IPS-20b (cell line): ENCODE results near the gene ZBTB47.

Experiments
- H3K27ac ChIP-seq: one replicate; pipeline ENCODE4 v1.5.1; 2013; ENCODE audit warnings: low read length
- H3K27me3 ChIP-seq: 2 replicates; pipeline ENCODE4 v1.6.1; 2013; ENCODE audit warnings: mild to moderate bottlenecking, low read length, inconsistent platforms; ENCODE audit not compliant: insufficient read depth
- H3K36me3 ChIP-seq: 2 replicates; pipeline ENCODE4 v1.6.1; 2013; ENCODE audit warnings: low read depth, mild to moderate bottlenecking, inconsistent platforms, low read length, moderate library complexity; ENCODE audit not compliant: insufficient read depth
- H3K4me1 ChIP-seq: 2 replicates; pipeline ENCODE4 v1.6.1; 2013; ENCODE audit warnings: mild to moderate bottlenecking, control low read depth, inconsistent platforms, low read length, moderate library complexity; ENCODE audit not compliant: insufficient read depth
- H3K4me3 ChIP-seq: 2 replicates; pipeline ENCODE4 v1.5.1; 2013; ENCODE audit warnings: mild to moderate bottlenecking, low read length, inconsistent platforms
- H3K9ac ChIP-seq: 2 replicates; pipeline ENCODE4 v1.6.1; 2013; ENCODE audit warnings: low read depth, mild to moderate bottlenecking, inconsistent platforms, low read length, moderate library complexity
- H3K9me3 ChIP-seq: 2 replicates; pipeline ENCODE4 v1.6.1; 2013; ENCODE audit warnings: mild to moderate bottlenecking, low read depth, low read length, inconsistent platforms; ENCODE audit not compliant: insufficient read depth

ZBTB47 gene

DNA sequence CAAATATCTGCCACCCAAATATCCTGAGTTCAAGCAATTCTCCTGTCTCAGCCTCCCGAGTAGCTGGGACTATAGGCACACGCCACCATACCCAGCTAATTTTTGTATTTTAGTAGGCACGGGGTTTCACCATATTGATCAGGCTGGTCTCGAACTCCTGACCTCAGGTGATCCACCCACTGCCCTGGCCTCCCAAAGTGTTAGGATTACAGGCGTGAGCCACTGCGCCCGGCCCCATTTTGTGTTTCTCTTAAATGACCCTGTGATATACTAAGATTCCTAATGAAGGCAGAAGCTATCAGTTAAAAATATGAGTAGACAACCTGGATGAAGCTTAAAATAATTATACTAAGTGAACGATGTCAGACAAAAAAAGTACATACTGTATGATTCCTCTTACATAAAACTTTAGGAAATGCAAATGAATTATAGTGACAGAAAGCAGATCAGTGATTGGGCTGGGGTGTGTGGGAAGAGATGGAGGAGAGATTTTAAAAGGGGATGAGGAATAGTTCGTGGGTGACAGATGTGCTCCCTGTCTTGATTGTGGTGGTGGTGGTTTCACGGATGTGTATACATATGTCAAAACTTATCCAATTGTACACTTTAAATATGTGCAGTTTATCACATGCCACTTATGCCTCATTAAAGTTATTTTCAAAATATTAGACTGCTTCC, 28.0 kb downstream of the ZBTB47 start:
- H3K27me3 ChIP-seq = no peaks in the 10 kb centered on the region
- H3K27ac ChIP-seq = no peak overlapping the region
- H3K4me1 ChIP-seq = peaks cover 3% of the 10 kb centered on the region; the same call in 1 of the 2 replicates
- no peak overlapping the region for H3K9ac ChIP-seq
- no peak overlapping the region for H3K4me3 ChIP-seq
- no peaks in the 10 kb centered on the region; the same call in 1 of the 2 replicates for H3K9me3 ChIP-seq
- H3K36me3 ChIP-seq = no peaks in the 10 kb centered on the region

GRCh38 chr3:42682301-42683070, 29.0 kb downstream of the ZBTB47 start:
- no peaks in the 10 kb centered on the region for H3K27me3 ChIP-seq
- no peak overlapping the region for H3K27ac ChIP-seq
- H3K4me1 ChIP-seq = peaks cover 3% of the 10 kb centered on the region; the same call in 1 of the 2 replicates
- no peak overlapping the region for H3K4me3 ChIP-seq
- H3K9me3 ChIP-seq = no peaks in the 10 kb centered on the region
- H3K9ac ChIP-seq = no peak overlapping the region
- H3K36me3 ChIP-seq = no peaks in the 10 kb centered on the region

GRCh38 chr3:42683875-42684598, 30.5 kb downstream of the ZBTB47 start:
- no peaks in the 10 kb centered on the region; the same call in 1 of the 2 replicates for H3K4me1 ChIP-seq
- H3K27ac ChIP-seq = no peak overlapping the region
- no peak overlapping the region for H3K9ac ChIP-seq
- H3K4me3 ChIP-seq = no peak overlapping the region
- H3K27me3 ChIP-seq = no peaks in the 10 kb centered on the region
- no peaks in the 10 kb centered on the region for H3K36me3 ChIP-seq
- H3K9me3 ChIP-seq = no peaks in the 10 kb centered on the region

- Histone ChIP-seq H3K4me3 (no peak overlapping the region), H3K27ac (no peak overlapping the region), H3K9ac (no peak overlapping the region), H3K9me3 (no peaks in the 10 kb centered on the region), H3K27me3 (no peaks in the 10 kb centered on the region), H3K36me3 (no peaks in the 10 kb centered on the region), H3K4me1 (peaks cover 7% of the 10 kb centered on the region; the same call in 1 of the 2 replicates)
Observed at GRCh38 chr3:42684632-42685362, 31.3 kb downstream of the ZBTB47 start.

DNA sequence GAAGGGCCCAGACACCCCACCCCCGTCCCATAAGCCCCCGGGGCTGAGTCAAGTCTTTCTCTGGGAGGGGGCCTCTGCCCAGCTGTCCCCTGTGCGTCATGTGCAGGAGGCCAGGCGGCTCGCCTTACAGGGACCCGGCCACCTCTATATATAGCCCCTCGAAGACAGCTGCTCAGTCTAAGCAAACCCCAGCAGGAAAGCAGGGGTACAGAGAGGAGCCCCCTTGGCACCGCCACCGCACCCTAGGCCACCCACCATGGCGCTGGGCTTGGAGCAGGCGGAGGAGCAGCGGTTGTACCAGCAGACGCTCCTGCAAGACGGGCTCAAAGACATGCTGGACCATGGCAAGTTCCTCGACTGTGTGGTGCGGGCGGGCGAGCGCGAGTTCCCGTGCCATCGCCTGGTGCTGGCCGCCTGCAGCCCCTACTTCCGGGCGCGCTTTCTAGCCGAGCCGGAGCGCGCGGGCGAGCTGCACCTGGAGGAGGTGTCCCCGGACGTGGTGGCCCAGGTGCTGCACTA, 31.9 kb downstream of the ZBTB47 start, which contains the start of gene KLHL40:
TSS of gene KLHL40 (plus strand) at position 175 of the 519 bp plus-strand sequence. CDS start at position 257, 82 bp downstream.
- Histone ChIP-seq H3K9me3 (no peaks in the 10 kb centered on the region), H3K27me3 (no peaks in the 10 kb centered on the region), H3K4me1 (peaks cover 11% of the 10 kb centered on the region; the same call in 1 of the 2 replicates), H3K36me3 (no peaks in the 10 kb centered on the region), H3K9ac (no peak within 1 kb of the TSS), H3K4me3 (no peak within 1 kb of the TSS), H3K27ac (no peak within 1 kb of the TSS)

- no peak overlapping the region for H3K27ac ChIP-seq
- no peaks in the 10 kb centered on the region for H3K27me3 ChIP-seq
- no peak overlapping the region for H3K4me3 ChIP-seq
- H3K36me3 ChIP-seq = no peaks in the 10 kb centered on the region
- peaks cover 11% of the 10 kb centered on the region; the same call in 1 of the 2 replicates for H3K4me1 ChIP-seq
- H3K9ac ChIP-seq = no peak overlapping the region
- H3K9me3 ChIP-seq = no peaks in the 10 kb centered on the region
Observed at GRCh38 chr3:42685891-42686820, 32.7 kb downstream of the ZBTB47 start.

DNA sequence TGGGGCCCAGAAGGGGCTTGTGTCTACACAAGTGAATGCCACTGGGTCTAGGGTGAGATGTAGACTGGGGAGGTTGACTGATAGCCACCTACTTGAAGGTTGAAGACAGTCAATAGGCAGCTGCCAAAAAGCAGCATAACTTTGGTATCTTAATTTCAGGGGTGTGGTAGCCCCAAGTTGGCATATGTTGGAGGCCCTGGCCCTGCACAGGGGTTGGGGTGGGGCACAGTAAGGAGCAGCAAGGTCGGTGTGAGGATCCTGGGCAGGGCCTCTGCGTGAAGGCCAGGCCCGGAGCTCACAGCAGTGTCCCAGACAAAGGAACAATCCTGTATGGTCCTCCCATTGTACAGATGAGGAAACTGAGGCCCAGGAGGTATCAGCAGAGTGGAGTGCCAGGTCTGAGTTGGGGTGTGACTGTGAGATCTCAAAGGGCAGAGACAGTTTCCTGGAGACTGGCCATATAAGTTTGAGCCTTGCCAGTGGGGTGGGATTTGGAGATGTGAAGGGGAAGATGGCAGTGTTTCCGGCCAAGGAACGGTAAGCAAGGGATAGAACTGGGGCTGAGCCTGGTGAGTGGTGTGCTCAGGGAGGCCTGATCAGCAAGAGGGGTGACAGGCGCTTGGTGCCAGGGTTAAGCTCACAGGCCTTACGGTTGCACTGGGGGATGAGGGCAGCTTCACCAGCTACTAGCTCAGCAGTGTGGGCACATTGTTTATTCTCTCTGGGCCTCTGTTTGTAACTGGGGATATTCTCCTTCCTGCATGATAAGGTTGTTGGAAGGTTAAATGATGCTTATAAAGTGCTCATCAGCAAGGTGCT, 33.5 kb downstream of the ZBTB47 start:
- no peaks in the 10 kb centered on the region for H3K36me3 ChIP-seq
- peaks cover 11% of the 10 kb centered on the region; the same call in 1 of the 2 replicates for H3K4me1 ChIP-seq
- H3K9ac ChIP-seq = no peak overlapping the region
- no peak overlapping the region for H3K4me3 ChIP-seq
- H3K27ac ChIP-seq = no peak overlapping the region
- no peaks in the 10 kb centered on the region for H3K27me3 ChIP-seq
- no peaks in the 10 kb centered on the region for H3K9me3 ChIP-seq

DNA sequence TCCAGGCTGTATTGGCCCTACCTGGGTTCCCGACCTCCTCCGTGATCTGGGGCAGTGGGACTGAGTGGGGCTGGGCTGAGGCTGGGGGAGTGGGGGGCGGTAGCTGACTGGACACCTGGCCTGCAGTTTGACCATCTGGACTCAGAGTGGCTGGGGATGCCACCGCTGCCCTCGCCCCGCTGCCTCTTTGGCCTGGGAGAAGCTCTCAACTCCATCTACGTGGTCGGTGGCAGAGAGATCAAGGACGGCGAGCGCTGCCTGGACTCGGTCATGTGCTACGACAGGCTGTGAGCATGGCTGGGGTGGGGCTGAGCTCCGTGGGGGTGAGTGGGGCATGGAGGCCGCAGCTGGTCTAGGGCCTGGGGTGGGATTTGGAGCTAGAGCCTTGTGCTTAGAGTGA, 34.5 kb downstream of the ZBTB47 start:
- Histone ChIP-seq H3K27ac (no peak overlapping the region), H3K4me3 (no peak overlapping the region), H3K4me1 (peaks cover 11% of the 10 kb centered on the region; the same call in 1 of the 2 replicates), H3K9ac (no peak overlapping the region), H3K27me3 (no peaks in the 10 kb centered on the region), H3K9me3 (no peaks in the 10 kb centered on the region), H3K36me3 (no peaks in the 10 kb centered on the region)

- Histone ChIP-seq H3K9me3 (no peaks in the 10 kb centered on the region), H3K4me1 (peaks cover 11% of the 10 kb centered on the region; the same call in 1 of the 2 replicates), H3K27me3 (no peaks in the 10 kb centered on the region), H3K4me3 (no peak overlapping the region), H3K9ac (no peak overlapping the region), H3K36me3 (no peaks in the 10 kb centered on the region), H3K27ac (no peak overlapping the region)
Observed at GRCh38 chr3:42688487-42689420, 35.3 kb downstream of the ZBTB47 start.
